Thyroid gland (tissue), 4 donors: Measurements from ENCODE around the gene TNIK.

Source experiments
- POLR2A ChIP-seq, 2 donors: fragments of 450-650 bp; IDR thresholded peaks; one replicate each; pipeline ENCODE4 v1.6.1; 2017; ENCODE audit warnings: antibody characterized with exemption in 2 of 2, mild to moderate bottlenecking in 2 of 2, moderate library complexity in 1 of 2
- TF ChIP-seq, protein P1 (sequence below), 6 experiments: fragments of 200-600 bp in 3 of 6; fragments of 450-650 bp in 3 of 6; sonication (generic) in 3 of 6; IDR thresholded peaks; one replicate each; pipeline ENCODE4 v1.5.1; 2016 to 2019; ENCODE audit warnings: antibody characterized with exemption in 6 of 6, mild to moderate bottlenecking in 2 of 6, inconsistent platforms in 1 of 6, moderate library complexity in 1 of 6

GRCh38 chr3:171505822-171506333 lies 45.7 kb upstream of the TNIK start:
- TF ChIP-seq, protein P1, sequence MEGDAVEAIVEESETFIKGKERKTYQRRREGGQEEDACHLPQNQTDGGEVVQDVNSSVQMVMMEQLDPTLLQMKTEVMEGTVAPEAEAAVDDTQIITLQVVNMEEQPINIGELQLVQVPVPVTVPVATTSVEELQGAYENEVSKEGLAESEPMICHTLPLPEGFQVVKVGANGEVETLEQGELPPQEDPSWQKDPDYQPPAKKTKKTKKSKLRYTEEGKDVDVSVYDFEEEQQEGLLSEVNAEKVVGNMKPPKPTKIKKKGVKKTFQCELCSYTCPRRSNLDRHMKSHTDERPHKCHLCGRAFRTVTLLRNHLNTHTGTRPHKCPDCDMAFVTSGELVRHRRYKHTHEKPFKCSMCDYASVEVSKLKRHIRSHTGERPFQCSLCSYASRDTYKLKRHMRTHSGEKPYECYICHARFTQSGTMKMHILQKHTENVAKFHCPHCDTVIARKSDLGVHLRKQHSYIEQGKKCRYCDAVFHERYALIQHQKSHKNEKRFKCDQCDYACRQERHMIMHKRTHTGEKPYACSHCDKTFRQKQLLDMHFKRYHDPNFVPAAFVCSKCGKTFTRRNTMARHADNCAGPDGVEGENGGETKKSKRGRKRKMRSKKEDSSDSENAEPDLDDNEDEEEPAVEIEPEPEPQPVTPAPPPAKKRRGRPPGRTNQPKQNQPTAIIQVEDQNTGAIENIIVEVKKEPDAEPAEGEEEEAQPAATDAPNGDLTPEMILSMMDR (IDR thresholded peaks at IDR 0.05) = no peak
- no peak for TF ChIP-seq POLR2A (IDR thresholded peaks at IDR 0.05)
